ENCODE measurements around the gene C2orf74. TPM values are rescaled to one million over a fixed set of nuclear protein-coding genes. Genes with fewer than 3 reads are reported as not detected.

C2orf74 gene
- total RNA-seq, 2 experiments from 2014 or later, result 10.0 to 14.2 TPM

DNA sequence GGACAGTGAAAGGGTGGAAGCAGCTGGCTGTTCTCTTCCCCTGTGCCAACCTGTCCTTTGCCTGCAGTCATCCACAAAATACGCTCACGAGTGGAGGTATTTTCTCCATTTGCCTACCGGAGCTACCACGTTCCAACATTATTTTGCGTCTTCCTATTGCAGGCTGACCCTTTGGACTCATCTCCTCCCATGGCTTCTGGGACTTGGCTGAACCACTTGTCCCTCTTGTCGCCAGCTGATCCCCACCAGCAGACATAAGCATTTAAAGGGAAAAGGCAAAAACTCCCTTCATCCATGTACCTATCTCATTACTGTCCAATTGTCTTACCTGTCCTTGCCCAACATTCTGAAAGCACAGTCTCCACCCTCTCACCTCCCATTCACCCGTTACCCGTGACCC lies 13.0 kb downstream of the C2orf74 start:
- H3K4me3 Mint-ChIP-seq, result peak overlapping the region; percentile 1
- ATAC-seq, result no peak
- DNase-seq, result no peak
- H3K27me3 Mint-ChIP-seq, result no peaks in the 10 kb centered on the region
- no peak overlapping the region for H3K27ac Mint-ChIP-seq
- H3K36me3 Mint-ChIP-seq (ENCODE audit: low read depth), result peaks cover 17% of the 10 kb centered on the region
- peaks cover 26% of the 10 kb centered on the region for H3K4me1 Mint-ChIP-seq
- ChIA-PET CTCF (interaction anchor here (0.6 to 1.0 kb wide), 2 partner anchors 10 to 39 kb away, joined by 3 read pairs; no protein-coding TSS in a partner anchor), POLR2A (no interaction called here)
- intact Hi-C loops (cut with DNase I, micrococcal nuclease), result loop anchor here (5.0 to 10.0 kb wide), 6 partner anchors 108 to 1020 kb away; partner anchors contain the start of genes B3GNT2 (in 1 of the 2), PEX13 (in 1 of the 2), PUS10 (in 1 of the 2) and SANBR (in 1 of the 2)
- H3K9me3 Mint-ChIP-seq (ENCODE audit: low read depth), result no peaks in the 10 kb centered on the region

GRCh38 chr2:61176755-61177726 lies 15.1 kb downstream of the C2orf74 start:
- Mint-ChIP-seq H3K9me3 (ENCODE audit: low read depth) (no peaks in the 10 kb centered on the region), H3K27me3 (no peaks in the 10 kb centered on the region), H3K4me1 (peaks cover 46% of the 10 kb centered on the region), H3K27ac (peak overlapping the region; percentile 76), H3K36me3 (ENCODE audit: low read depth) (peaks cover 35% of the 10 kb centered on the region), H3K4me3 (peak overlapping the region; percentile 86)
- intact Hi-C loops (cut with DNase I, micrococcal nuclease), result loop anchor here (1.0 to 10.0 kb wide), 19 partner anchors 32 to 1018 kb away; partner anchors contain the start of genes PEX13 (in 2 of the 2), REL (in 2 of the 2), SANBR (in 2 of the 2) and XPO1 (in 2 of the 2)
- peak; percentile 97 for DNase-seq
- ATAC-seq, result peak; percentile 90
- ChIA-PET CTCF (interaction anchor here (0.6 to 1.3 kb wide), 5 partner anchors 8 to 179 kb away, joined by 3 to 4 read pairs (median 3); no protein-coding TSS in a partner anchor), POLR2A (interaction anchor here (1.4 to 1.8 kb wide), 2 partner anchors 15 to 32 kb away, joined by 3 to 9 read pairs; no protein-coding TSS in a partner anchor)

DNA sequence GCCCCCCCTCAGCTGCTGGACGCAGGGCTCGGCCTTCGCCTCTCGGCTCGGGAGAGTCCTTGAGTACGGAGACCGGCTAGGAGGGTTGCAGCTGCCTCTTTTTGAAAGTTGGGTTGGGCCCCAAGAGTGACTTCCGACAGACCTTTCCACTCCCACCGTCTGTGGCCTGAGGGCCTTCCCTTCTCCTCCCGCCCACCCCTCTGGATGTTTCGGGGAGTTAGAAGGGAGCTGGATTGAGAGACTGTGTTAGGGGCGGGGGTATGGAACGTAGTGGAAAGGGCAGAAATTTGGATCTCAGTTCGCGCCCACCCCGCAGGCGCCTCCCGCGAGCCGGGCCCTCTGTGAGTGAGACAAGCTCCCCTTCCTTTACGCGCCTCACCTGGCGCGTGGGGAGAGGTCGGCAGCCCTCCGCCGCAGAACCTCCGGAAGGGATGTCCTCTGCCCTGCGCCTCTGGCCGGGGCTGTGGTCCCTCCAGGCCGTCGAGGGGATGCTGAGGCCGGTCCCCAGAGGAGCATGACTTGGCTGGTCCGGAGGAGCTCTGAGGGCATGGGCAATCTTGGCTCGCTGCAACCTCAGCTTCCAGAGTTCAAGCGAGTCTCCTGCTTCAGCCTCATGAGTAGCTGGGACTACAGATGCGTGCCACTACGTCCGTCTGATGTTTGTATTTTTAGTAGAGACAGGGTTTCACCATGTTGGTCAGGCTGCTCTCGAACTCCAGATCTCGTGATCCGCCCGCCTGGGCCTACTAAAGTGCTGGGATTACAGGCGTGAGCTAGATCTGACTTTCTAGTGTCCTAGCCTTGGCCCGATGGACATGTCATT lies 15.9 kb downstream of the C2orf74 start:
- ChIA-PET CTCF (interaction anchor here (0.6 to 1.0 kb wide), 6 partner anchors 10 to 180 kb away, joined by 3 to 5 read pairs (median 3); no protein-coding TSS in a partner anchor), POLR2A (interaction anchor here (0.6 to 1.4 kb wide), 4 partner anchors 15 to 396 kb away, joined by 3 to 7 read pairs (median 3); no protein-coding TSS in a partner anchor)
- ATAC-seq (peak; percentile 10), DNase-seq (peak; percentile 56)
- H3K4me3 Mint-ChIP-seq, result peak overlapping the region; percentile 86
- no peaks in the 10 kb centered on the region for H3K27me3 Mint-ChIP-seq
- intact Hi-C loops (cut with DNase I, micrococcal nuclease), result loop anchor here (1.0 to 10.0 kb wide), 19 partner anchors 33 to 1017 kb away; partner anchors contain the start of genes PEX13 (in 2 of the 2), REL (in 2 of the 2), SANBR (in 2 of the 2) and XPO1 (in 2 of the 2)
- H3K4me1 Mint-ChIP-seq, result peaks cover 53% of the 10 kb centered on the region
- H3K9me3 Mint-ChIP-seq (ENCODE audit: low read depth), result no peaks in the 10 kb centered on the region
- peak overlapping the region; percentile 94 for H3K27ac Mint-ChIP-seq
- H3K36me3 Mint-ChIP-seq (ENCODE audit: low read depth), result peaks cover 43% of the 10 kb centered on the region

- POLR2A ChIA-PET, result interaction anchor here (0.6 to 1.0 kb wide), 2 partner anchors 34 to 397 kb away, joined by 3 to 7 read pairs; no protein-coding TSS in a partner anchor
- intact Hi-C loops (cut with DNase I, micrococcal nuclease), result loop anchor here (5.0 to 10.0 kb wide), 6 partner anchors 112 to 1016 kb away; partner anchors contain the start of genes B3GNT2 (in 1 of the 2), PEX13 (in 1 of the 2), PUS10 (in 1 of the 2) and SANBR (in 1 of the 2)
- H3K4me3 Mint-ChIP-seq, result peak overlapping the region; percentile 86
- peaks cover 60% of the 10 kb centered on the region for H3K4me1 Mint-ChIP-seq
- CTCF ChIA-PET, result interaction anchor here (0.7 to 1.0 kb wide), 3 partner anchors 9 to 43 kb away, joined by 3 to 5 read pairs (median 3); no protein-coding TSS in a partner anchor
- peaks cover 52% of the 10 kb centered on the region for H3K36me3 Mint-ChIP-seq (ENCODE audit: low read depth)
- no peaks in the 10 kb centered on the region for H3K9me3 Mint-ChIP-seq (ENCODE audit: low read depth)
- ATAC-seq (no peak), DNase-seq (peak; percentile 50)
- peak overlapping the region; percentile 94 for H3K27ac Mint-ChIP-seq
- no peaks in the 10 kb centered on the region for H3K27me3 Mint-ChIP-seq
Measured at GRCh38 chr2:61178603-61179545, 16.9 kb downstream of the C2orf74 start.

- DNase-seq, result no peak
- Mint-ChIP-seq H3K27ac (peak overlapping the region; percentile 94), H3K9me3 (ENCODE audit: low read depth) (no peaks in the 10 kb centered on the region), H3K27me3 (no peaks in the 10 kb centered on the region), H3K4me1 (peaks cover 60% of the 10 kb centered on the region), H3K36me3 (ENCODE audit: low read depth) (peaks cover 60% of the 10 kb centered on the region), H3K4me3 (peak overlapping the region; percentile 86)
- ChIA-PET CTCF (interaction anchor here (0.7 kb wide), 1 partner anchor 113 kb away, joined by 3 read pairs; no protein-coding TSS in a partner anchor), POLR2A (no interaction called here)
- ATAC-seq, result no peak
- intact Hi-C loops (cut with DNase I, micrococcal nuclease), result loop anchor here (5.0 to 10.0 kb wide), 6 partner anchors 113 to 1015 kb away; partner anchors contain the start of genes B3GNT2 (in 1 of the 2), PEX13 (in 1 of the 2), PUS10 (in 1 of the 2) and SANBR (in 1 of the 2)
Measured at GRCh38 chr2:61179701-61180639, 18.0 kb downstream of the C2orf74 start.

- Mint-ChIP-seq H3K4me3 (peak overlapping the region; percentile 86), H3K27ac (peak overlapping the region; percentile 94), H3K4me1 (peaks cover 67% of the 10 kb centered on the region), H3K36me3 (ENCODE audit: low read depth) (peaks cover 66% of the 10 kb centered on the region), H3K9me3 (ENCODE audit: low read depth) (no peaks in the 10 kb centered on the region), H3K27me3 (no peaks in the 10 kb centered on the region)
- DNase-seq (no peak), ATAC-seq (no peak)
- ChIA-PET CTCF (no interaction called here), POLR2A (no interaction called here)
- intact Hi-C loops (cut with DNase I, micrococcal nuclease), result no loop called here
Measured at GRCh38 chr2:61180686-61181085, 18.7 kb downstream of the C2orf74 start.

DNA sequence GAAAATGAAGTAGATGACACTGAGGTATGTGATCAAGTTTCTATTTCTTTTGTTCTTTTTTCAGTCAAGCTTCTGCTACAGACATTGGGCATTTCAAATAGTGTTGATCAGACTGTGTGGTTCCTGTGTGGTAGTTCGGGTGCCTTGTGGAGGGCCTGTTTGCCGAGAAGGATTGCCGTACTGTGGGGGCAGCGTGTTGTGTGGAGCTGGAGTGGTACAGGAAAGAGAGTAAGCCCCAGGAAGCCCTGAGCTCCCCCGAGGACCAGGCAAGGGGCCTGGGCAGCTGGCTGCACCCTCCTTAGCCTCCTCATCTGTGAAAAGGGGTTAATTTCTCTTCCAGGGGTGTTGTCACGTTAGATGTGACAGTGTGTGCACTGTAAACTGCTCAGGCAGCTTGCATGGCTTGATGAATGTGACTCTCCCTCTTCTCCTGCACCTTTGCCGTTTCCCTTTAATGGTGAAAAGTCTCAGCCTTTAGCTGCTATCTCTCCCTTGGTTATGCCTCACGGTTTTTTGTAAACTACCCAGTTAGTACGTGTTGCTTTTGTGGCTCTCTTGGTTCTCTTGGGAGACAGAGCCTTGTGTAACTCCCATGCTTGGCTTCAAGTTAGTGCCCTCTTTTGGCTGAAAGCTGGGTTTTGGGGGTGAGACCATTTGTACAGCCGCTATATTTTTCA lies 19.5 kb downstream of the C2orf74 start:
- intact Hi-C loops (cut with DNase I, micrococcal nuclease), result no loop called here
- Mint-ChIP-seq H3K27me3 (no peaks in the 10 kb centered on the region), H3K27ac (no peak overlapping the region), H3K4me1 (peaks cover 62% of the 10 kb centered on the region), H3K9me3 (ENCODE audit: low read depth) (no peaks in the 10 kb centered on the region), H3K36me3 (ENCODE audit: low read depth) (peaks cover 73% of the 10 kb centered on the region), H3K4me3 (no peak overlapping the region)
- ChIA-PET CTCF (interaction anchor here (0.7 kb wide), 1 partner anchor 399 kb away, joined by 3 read pairs; no protein-coding TSS in a partner anchor), POLR2A (no interaction called here)
- DNase-seq (no peak), ATAC-seq (no peak)

DNA sequence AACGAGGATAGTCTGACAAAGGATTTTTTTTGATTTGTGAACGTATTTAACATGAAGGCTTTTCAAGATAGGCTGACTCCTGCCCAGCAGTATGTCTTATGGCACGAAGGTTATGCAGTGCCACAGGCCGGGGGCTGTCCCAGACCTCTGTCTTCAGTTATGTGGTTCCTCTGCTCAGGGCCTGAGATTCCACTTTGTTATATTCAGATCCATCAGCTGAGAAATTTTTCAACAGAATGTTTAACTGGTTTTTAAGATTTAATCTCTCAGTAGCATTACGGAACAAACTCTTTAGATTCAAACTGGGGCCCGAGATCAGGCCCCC lies 20.0 kb downstream of the C2orf74 start:
- ChIA-PET POLR2A (no interaction called here), CTCF (interaction anchor here (0.7 kb wide), 1 partner anchor 400 kb away, joined by 3 read pairs; no protein-coding TSS in a partner anchor)
- no peak overlapping the region for H3K4me3 Mint-ChIP-seq

DNA sequence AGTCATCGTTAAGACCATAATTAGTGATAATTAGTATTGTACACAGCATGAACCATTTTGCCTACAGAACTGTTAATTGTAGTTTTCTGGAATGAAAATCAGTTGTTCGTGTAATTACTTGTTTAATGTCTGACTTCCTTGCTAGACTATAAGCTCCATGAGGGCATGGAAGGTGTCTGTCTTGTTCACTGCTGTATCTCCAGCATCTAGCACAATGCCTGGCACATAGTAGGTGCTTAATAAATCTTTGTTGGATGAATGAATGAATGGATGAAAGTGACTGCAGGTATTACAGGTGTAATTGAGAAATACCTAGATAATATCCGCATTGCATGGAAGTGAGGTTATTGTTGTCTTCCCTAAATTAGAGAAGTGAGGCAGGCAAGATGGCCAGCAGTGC lies 21.8 kb downstream of the C2orf74 start:
- intact Hi-C loops (cut with DNase I, micrococcal nuclease), result no loop called here
- Mint-ChIP-seq H3K27me3 (no peaks in the 10 kb centered on the region), H3K4me1 (peaks cover 53% of the 10 kb centered on the region), H3K4me3 (no peak overlapping the region), H3K36me3 (ENCODE audit: low read depth) (peaks cover 83% of the 10 kb centered on the region), H3K27ac (no peak overlapping the region), H3K9me3 (ENCODE audit: low read depth) (no peaks in the 10 kb centered on the region)
- POLR2A ChIA-PET, result interaction anchor here (0.9 kb wide), 1 partner anchor 39 kb away, joined by 4 read pairs; no protein-coding TSS in a partner anchor
- CTCF ChIA-PET, result interaction anchor here (0.5 to 1.0 kb wide), 2 partner anchors 31 to 56 kb away, joined by 3 to 4 read pairs; no protein-coding TSS in a partner anchor
- ATAC-seq, result no peak
- DNase-seq, result no peak

More for the DNA sequence above, 20.0 kb downstream of the C2orf74 start:
- intact Hi-C loops (cut with DNase I, micrococcal nuclease), result no loop called here
- H3K4me1 Mint-ChIP-seq, result peaks cover 59% of the 10 kb centered on the region
- DNase-seq (no peak), ATAC-seq (no peak)
- H3K27me3 Mint-ChIP-seq, result no peaks in the 10 kb centered on the region
- no peak overlapping the region for H3K27ac Mint-ChIP-seq
- no peaks in the 10 kb centered on the region for H3K9me3 Mint-ChIP-seq (ENCODE audit: low read depth)
- H3K36me3 Mint-ChIP-seq (ENCODE audit: low read depth), result peaks cover 77% of the 10 kb centered on the region
